ENCODE results near the gene MEPCE.

MEPCE gene

GRCh38 chr7:100407285-100408180 is 22.1 kb upstream of the MEPCE start:
- peak; percentile 41 for DNase-seq (ENCODE audit: extremely low read depth, low read depth)
- TF ChIP-seq, protein P1, sequence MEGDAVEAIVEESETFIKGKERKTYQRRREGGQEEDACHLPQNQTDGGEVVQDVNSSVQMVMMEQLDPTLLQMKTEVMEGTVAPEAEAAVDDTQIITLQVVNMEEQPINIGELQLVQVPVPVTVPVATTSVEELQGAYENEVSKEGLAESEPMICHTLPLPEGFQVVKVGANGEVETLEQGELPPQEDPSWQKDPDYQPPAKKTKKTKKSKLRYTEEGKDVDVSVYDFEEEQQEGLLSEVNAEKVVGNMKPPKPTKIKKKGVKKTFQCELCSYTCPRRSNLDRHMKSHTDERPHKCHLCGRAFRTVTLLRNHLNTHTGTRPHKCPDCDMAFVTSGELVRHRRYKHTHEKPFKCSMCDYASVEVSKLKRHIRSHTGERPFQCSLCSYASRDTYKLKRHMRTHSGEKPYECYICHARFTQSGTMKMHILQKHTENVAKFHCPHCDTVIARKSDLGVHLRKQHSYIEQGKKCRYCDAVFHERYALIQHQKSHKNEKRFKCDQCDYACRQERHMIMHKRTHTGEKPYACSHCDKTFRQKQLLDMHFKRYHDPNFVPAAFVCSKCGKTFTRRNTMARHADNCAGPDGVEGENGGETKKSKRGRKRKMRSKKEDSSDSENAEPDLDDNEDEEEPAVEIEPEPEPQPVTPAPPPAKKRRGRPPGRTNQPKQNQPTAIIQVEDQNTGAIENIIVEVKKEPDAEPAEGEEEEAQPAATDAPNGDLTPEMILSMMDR (IDR thresholded peaks at IDR 0.05; ENCODE audit: low read depth, low read length, missing control alignments): peak; percentile 71
- H3K4me3 ChIP-seq (replicated peaks; ENCODE audit: low read depth, low read length): no peak overlapping the region

DNA sequence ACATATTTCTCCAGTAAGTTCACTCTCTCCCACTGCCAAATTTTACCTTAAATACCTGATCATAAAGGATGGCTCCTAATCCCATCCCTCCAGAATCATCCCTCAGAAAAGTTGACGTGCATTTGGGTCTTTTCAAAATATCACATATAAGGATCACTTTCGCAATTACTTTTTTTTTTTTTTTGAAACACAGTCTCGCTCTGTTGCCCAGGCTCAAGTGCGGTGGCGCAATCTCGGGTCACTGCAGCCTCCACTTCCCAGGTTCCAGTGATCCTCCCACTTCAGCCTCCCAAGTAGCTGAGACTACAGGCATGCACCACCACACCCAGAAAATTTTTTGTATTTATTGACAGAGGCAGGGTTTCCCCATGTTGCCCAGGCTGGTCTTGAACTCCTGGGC is 18.5 kb upstream of the MEPCE start:
- TF ChIP-seq, protein P1 (IDR thresholded peaks at IDR 0.05; ENCODE audit: low read depth, low read length, missing control alignments): no peak
- H3K4me3 ChIP-seq (replicated peaks; ENCODE audit: low read depth, low read length): no peak overlapping the region
- no peak for DNase-seq (ENCODE audit: extremely low read depth, low read depth)

GRCh38 chr7:100413346-100413745 is 16.3 kb upstream of the MEPCE start:
- no peak overlapping the region for H3K4me3 ChIP-seq (replicated peaks; ENCODE audit: low read depth, low read length)
- no peak for DNase-seq (ENCODE audit: extremely low read depth, low read depth)
- TF ChIP-seq, protein P1 (IDR thresholded peaks at IDR 0.05; ENCODE audit: low read depth, low read length, missing control alignments): no peak

- no peak overlapping the region for H3K4me3 ChIP-seq (replicated peaks; ENCODE audit: low read depth, low read length)
- TF ChIP-seq, protein P1 (IDR thresholded peaks at IDR 0.05; ENCODE audit: low read depth, low read length, missing control alignments): no peak
- DNase-seq (ENCODE audit: extremely low read depth, low read depth): no peak
These were observed 15.7 kb upstream of the MEPCE start for GRCh38 chr7:100413889-100414288.

GRCh38 chr7:100415448-100415847 is 14.2 kb upstream of the MEPCE start:
- TF ChIP-seq, protein P1 (IDR thresholded peaks at IDR 0.05; ENCODE audit: low read depth, low read length, missing control alignments): no peak
- no peak overlapping the region for H3K4me3 ChIP-seq (replicated peaks; ENCODE audit: low read depth, low read length)
- no peak for DNase-seq (ENCODE audit: extremely low read depth, low read depth)

DNA sequence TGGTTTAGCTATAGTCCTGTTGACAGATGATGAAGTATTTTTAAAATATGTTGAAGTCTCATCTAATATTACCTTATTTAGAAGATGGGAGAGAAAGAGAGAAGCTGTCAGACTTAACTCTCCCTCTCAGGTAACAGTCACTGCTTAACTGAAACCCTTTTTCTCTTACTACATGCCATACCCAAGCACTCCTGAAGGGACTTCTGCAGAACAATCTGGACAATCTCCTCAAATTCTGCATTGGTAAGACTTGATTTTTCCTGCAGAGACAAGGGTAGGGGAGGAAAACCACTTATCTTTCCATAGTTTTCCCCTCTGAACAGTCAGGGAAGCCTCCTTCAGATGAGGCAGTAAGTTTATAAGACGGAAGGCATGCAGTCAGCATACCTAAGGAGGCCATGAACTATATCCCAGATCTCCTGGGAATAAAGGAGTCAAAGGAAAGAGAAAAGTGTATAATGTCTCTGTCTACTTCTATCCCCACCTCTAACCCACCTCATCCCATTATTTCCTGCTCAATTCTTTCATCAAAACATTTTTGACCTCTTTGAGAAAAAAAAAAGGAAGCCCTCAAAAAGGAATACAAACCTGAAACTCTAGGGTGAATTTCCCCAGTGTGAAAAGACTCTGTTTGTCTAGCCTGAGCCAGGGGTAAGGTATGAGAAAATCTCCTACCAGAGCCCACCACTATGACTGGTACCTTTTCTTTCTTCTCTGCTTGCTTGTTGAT is 10.5 kb upstream of the MEPCE start:
- DNase-seq (ENCODE audit: extremely low read depth, low read depth): no peak
- TF ChIP-seq, protein P1 (IDR thresholded peaks at IDR 0.05; ENCODE audit: low read depth, low read length, missing control alignments): no peak
- H3K4me3 ChIP-seq (replicated peaks; ENCODE audit: low read depth, low read length): no peak overlapping the region
